Keratinocyte (primary cell): ENCODE data around the gene EML2. TPM values are rescaled to one million over a fixed set of nuclear protein-coding genes. Genes with fewer than 3 reads are reported as not detected.
A peak's percentile ranks its signal among the peaks of the same experiment; 100 is the strongest.

Experiments used
- DNase-seq: peaks from one replicate; pipeline ENCODE4 v3.0.0-alpha.2; 2011; ENCODE audit warnings: low read depth, missing footprints, low spot score
- FAIRE-seq: peaks from 2 replicates; lab custom pipeline; 2011; peaks lifted over from hg19 to GRCh38; lab: Jason Lieb, UNC
- H2AFZ ChIP-seq: 2 replicates; pipeline ENCODE4 v1.6.0; 2012; ENCODE audit warnings: low read length, control low read depth, inconsistent platforms; ENCODE audit not compliant: control insufficient read depth
- H3K27ac ChIP-seq: 2 replicates; pipeline ENCODE4 v1.5.1; 2011; ENCODE audit warnings: low read length; ENCODE audit not compliant: control insufficient read depth, insufficient read depth
- H3K27me3 ChIP-seq: 3 replicates; pipeline ENCODE4 v1.6.0; 2011; ENCODE audit warnings: low read length; ENCODE audit not compliant: control insufficient read depth, insufficient read depth; ENCODE audit errors: extremely low read depth
- H3K36me3 ChIP-seq, 2 experiments: 2 replicates in 1 of 2; 3 replicates in 1 of 2; pipeline ENCODE4 v1.5.1; 2011; ENCODE audit warnings: low read length in 2 of 2, mild to moderate bottlenecking in 1 of 2; ENCODE audit not compliant: control insufficient read depth in 2 of 2, insufficient read depth in 2 of 2; ENCODE audit errors: extremely low read depth in 1 of 2
- H3K4me1 ChIP-seq: 3 replicates; pipeline ENCODE4 v1.5.1; 2011; ENCODE audit warnings: low read length; ENCODE audit not compliant: control insufficient read depth, insufficient read depth; ENCODE audit errors: extremely low read depth
- H3K4me2 ChIP-seq: 3 replicates; pipeline ENCODE4 v1.6.0; 2011; ENCODE audit warnings: low read depth, low read length; ENCODE audit not compliant: control insufficient read depth, insufficient read depth; ENCODE audit errors: extremely low read depth
- H3K4me3 ChIP-seq, 3 experiments: fragments of 200-600 bp in 1 of 3; sonication (generic) in 1 of 3; 2 replicates in 2 of 3; 3 replicates in 1 of 3; pipeline ENCODE4 v1.5.1; 2011 to 2016; ENCODE audit warnings: low read length in 3 of 3, mild to moderate bottlenecking in 3 of 3, control low read depth in 2 of 3, inconsistent platforms in 1 of 3, low read depth in 1 of 3, mixed read lengths in 1 of 3, mixed run types in 1 of 3, moderate library complexity in 1 of 3; ENCODE audit not compliant: control insufficient read depth in 2 of 3, insufficient read depth in 2 of 3; ENCODE audit errors: extremely low read depth in 1 of 3
- H3K79me2 ChIP-seq: 2 replicates; pipeline ENCODE4 v1.6.0; 2012; ENCODE audit warnings: low read length; ENCODE audit not compliant: control insufficient read depth, insufficient read depth
- H3K9ac ChIP-seq: 3 replicates; pipeline ENCODE4 v1.6.0; 2011; ENCODE audit warnings: low read length; ENCODE audit not compliant: control insufficient read depth, insufficient read depth; ENCODE audit errors: extremely low read depth
- H3K9me1 ChIP-seq: 3 replicates; pipeline ENCODE4 v1.6.0; 2011; ENCODE audit warnings: low read length; ENCODE audit not compliant: control insufficient read depth, insufficient read depth; ENCODE audit errors: extremely low read depth
- H3K9me3 ChIP-seq: 2 replicates; pipeline ENCODE4 v1.5.1; 2012; ENCODE audit warnings: low read depth, low read length; ENCODE audit not compliant: control insufficient read depth
- H4K20me1 ChIP-seq: 3 replicates; pipeline ENCODE4 v1.6.0; 2011; ENCODE audit warnings: low read length; ENCODE audit not compliant: control insufficient read depth, insufficient read depth; ENCODE audit errors: extremely low read depth
- EZH2 ChIP-seq: IDR thresholded peaks from one replicate; pipeline ENCODE4 v1.6.1; 2012; ENCODE audit warnings: inconsistent platforms, mild to moderate bottlenecking, low read length, moderate library complexity
- dilution Hi-C: fragments of 300-500 bp; cut with MboI; formaldehyde crosslinking; loops from one replicate; pipeline ENCODE4 v1.7.0; 2020; ENCODE audit warnings: low sequenced_read_pairs; ENCODE audit not compliant: extremely low pct_ligation_motif_present
- polyA plus RNA-seq, 5 experiments: library from polyadenylated mRNA; depleted of rRNA in 3 of 5; stranded (reverse) in 3 of 5; stranded (forward) in 1 of 5; unstranded in 1 of 5; fragments of >200 nt; gene quantifications; 1 replicate in 1 of 5; 2 replicates in 3 of 5; 3 replicates in 1 of 5; pipeline versions ENCODE4 v1.2.1 to v1.2.3, GENCODE V29; 2011 to 2012; ENCODE audit warnings: missing spikeins in 2 of 5, low read depth in 1 of 5, low replicate concordance in 1 of 5
- TF ChIP-seq, protein P1 (sequence below), 3 experiments: IDR thresholded peaks in 1 of 3; conservative IDR thresholded peaks in 1 of 3; optimal IDR thresholded peaks in 1 of 3; 2 replicates in 2 of 3; 3 replicates in 1 of 3; pipeline versions ENCODE3 to v1.5.1; 2011; ENCODE audit warnings: low read length in 3 of 3, mild to moderate bottlenecking in 3 of 3, moderate library complexity in 2 of 3, control low read depth in 1 of 3, inconsistent platforms in 1 of 3; ENCODE audit not compliant: insufficient read depth in 2 of 3; ENCODE audit errors: extremely low read depth in 1 of 3

EML2 gene
- polyA plus RNA-seq, 1 donor (not counting 4 experiments of a cell fraction or from before 2014, with no cell fraction given), result 43.4 TPM

DNA sequence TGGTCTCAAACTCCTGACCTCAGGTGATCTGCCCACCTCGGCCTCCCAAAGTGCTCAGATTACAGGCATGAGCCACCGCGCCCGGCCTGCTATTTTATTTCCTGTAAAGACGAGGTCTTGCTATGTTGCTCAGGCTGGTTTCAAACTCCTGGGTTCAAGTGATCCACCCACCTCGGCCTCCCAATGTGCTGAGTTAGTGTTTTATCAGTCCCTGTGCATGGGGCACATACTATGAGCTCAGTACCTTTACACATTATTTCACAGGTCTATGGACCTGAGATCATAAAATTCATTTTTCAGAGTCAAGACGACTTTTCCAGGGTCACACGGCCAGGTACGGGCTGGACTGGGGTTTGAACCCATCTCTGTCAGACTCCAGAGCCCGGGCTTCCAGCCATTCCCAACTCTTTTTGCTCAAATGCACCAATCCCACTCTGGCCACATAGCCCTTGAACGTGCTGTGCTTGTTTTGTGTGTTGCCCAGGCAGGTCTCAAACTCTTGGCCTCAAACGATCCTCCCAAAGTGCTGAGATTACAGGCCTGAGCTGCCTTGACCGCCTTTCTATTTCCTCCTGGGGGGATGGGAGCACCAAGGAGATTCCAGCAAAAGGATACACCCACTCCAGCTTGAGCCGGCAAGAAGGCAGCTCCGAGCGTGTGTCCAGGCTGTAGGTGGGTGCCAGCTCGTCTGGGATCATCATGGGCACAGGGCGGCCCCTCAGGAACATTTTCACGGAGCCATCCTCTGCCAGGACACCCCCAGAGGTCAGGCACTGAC lies 1.1 kb downstream of the EML2 start:
- TF ChIP-seq, protein P1, sequence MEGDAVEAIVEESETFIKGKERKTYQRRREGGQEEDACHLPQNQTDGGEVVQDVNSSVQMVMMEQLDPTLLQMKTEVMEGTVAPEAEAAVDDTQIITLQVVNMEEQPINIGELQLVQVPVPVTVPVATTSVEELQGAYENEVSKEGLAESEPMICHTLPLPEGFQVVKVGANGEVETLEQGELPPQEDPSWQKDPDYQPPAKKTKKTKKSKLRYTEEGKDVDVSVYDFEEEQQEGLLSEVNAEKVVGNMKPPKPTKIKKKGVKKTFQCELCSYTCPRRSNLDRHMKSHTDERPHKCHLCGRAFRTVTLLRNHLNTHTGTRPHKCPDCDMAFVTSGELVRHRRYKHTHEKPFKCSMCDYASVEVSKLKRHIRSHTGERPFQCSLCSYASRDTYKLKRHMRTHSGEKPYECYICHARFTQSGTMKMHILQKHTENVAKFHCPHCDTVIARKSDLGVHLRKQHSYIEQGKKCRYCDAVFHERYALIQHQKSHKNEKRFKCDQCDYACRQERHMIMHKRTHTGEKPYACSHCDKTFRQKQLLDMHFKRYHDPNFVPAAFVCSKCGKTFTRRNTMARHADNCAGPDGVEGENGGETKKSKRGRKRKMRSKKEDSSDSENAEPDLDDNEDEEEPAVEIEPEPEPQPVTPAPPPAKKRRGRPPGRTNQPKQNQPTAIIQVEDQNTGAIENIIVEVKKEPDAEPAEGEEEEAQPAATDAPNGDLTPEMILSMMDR (optimal IDR thresholded peaks at IDR 0.05 in 1 of 3, IDR thresholded peaks at IDR 0.05 in 1 of 3, conservative IDR thresholded peaks at IDR 0.05 in 1 of 3; ENCODE audit: extremely low read depth in 1 of 3, insufficient read depth in 2 of 3, low read length in 3 of 3), result no peak
- no peak for TF ChIP-seq EZH2
- DNase-seq (no peak), FAIRE-seq (peak; percentile 48)
- peak overlapping the region; percentile 65 for H3K4me2 ChIP-seq
- peaks cover 36% of the 10 kb centered on the region for H3K4me1 ChIP-seq
- dilution Hi-C loops, result no loop called here
- H3K4me3 ChIP-seq, result peak overlapping the region; percentile 48 to 78 (median 69)
- no peaks in the 10 kb centered on the region for H4K20me1 ChIP-seq
- peak overlapping the region; percentile 77 for H3K9ac ChIP-seq
- H3K36me3 ChIP-seq, result peaks cover 0 to 2% of the 10 kb centered on the region in 2 experiments
- no peaks in the 10 kb centered on the region for H3K9me3 ChIP-seq
- peak overlapping the region; percentile 76 for H3K27ac ChIP-seq
- no peak overlapping the region for H2AFZ ChIP-seq
- H3K27me3 ChIP-seq, result no peaks in the 10 kb centered on the region
- H3K9me1 ChIP-seq, result peaks cover 2% of the 10 kb centered on the region
- H3K79me2 ChIP-seq, result peaks cover 3% of the 10 kb centered on the region

DNA sequence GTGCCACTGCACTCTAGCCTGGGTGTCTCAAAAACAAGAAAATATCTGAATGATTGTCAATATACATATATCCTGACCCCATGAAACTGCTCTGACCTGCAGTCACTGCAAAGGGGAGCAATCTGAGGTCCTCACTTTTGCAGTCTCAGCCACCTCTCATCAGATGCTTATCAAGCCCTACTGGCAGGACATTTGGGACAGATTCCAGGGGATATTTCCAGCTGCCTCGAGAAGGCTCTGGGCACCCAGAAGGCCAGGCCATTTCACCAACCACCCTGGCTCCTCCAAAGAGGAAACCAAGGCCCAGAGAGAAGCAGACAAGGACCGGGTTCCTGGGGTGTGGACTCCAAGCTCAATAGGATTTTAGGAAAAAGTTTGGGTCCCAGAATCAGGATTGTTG lies 2.3 kb downstream of the EML2 start:
- Histone ChIP-seq H3K9me1 (peaks cover 2% of the 10 kb centered on the region), H2AFZ (no peak overlapping the region), H3K9me3 (no peaks in the 10 kb centered on the region), H3K4me3 (no peak overlapping the region), H3K36me3 (peaks cover 0 to 2% of the 10 kb centered on the region in 2 experiments), H4K20me1 (no peaks in the 10 kb centered on the region), H3K4me2 (no peak overlapping the region), H3K4me1 (peaks cover 30% of the 10 kb centered on the region), H3K27ac (no peak overlapping the region), H3K9ac (no peak overlapping the region), H3K79me2 (peaks cover 3% of the 10 kb centered on the region), H3K27me3 (no peaks in the 10 kb centered on the region)
- TF ChIP-seq, protein P1 (optimal IDR thresholded peaks at IDR 0.05 in 1 of 3, IDR thresholded peaks at IDR 0.05 in 1 of 3, conservative IDR thresholded peaks at IDR 0.05 in 1 of 3; ENCODE audit: extremely low read depth in 1 of 3, insufficient read depth in 2 of 3, low read length in 3 of 3), result no peak
- no peak for TF ChIP-seq EZH2
- dilution Hi-C loops, result no loop called here
- FAIRE-seq (no peak), DNase-seq (no peak)
